ENCODE results near the gene PCLAF.

- TF ChIP-seq CTCF (IDR thresholded peaks at IDR 0.05) (no peak), POLR2A (IDR thresholded peaks at IDR 0.05) (no peak), EP300 (IDR thresholded peaks at IDR 0.05) (no peak)
Measured at GRCh38 chr15:64340355-64340754, 40.9 kb downstream of the PCLAF start.
